Calu3 (cell line): ENCODE results near the gene NCS1. TPM values are rescaled to one million over a fixed set of nuclear protein-coding genes. Genes with fewer than 3 reads are reported as not detected.

Experiments used
- BruUV-seq: library from RNA; stranded (reverse); fragments of 400-500 nt; replicated peaks from 2 replicates; lab custom pipeline; 2021; lab: Mats Ljungman, UMichigan
- CTCF ChIA-PET: fragments of 300-600 bp; sonication (Branson Sonifier 250); formaldehyde crosslinking; loops from one replicate; lab custom pipeline; 2022; ENCODE audit warnings: antibody characterized with exemption; lab: Charles Lee
- DNase-seq: peaks from one replicate; pipeline ENCODE4 v3.0.0; 2022
- H3K27ac Mint-ChIP-seq: one replicate; pipeline ENCODE4 v1.8.0; 2022; ENCODE audit warnings: mixed read lengths; ENCODE audit not compliant: unreplicated experiment
- H3K27me3 Mint-ChIP-seq: one replicate; pipeline ENCODE4 v1.8.0; 2022; ENCODE audit warnings: mixed read lengths; ENCODE audit not compliant: unreplicated experiment
- H3K36me3 Mint-ChIP-seq: one replicate; pipeline ENCODE4 v1.8.0; 2022; ENCODE audit warnings: mild to moderate bottlenecking, moderate library complexity, mixed read lengths; ENCODE audit not compliant: insufficient read depth, unreplicated experiment
- H3K4me1 Mint-ChIP-seq: one replicate; pipeline ENCODE4 v1.8.0; 2022; ENCODE audit warnings: mild to moderate bottlenecking, low read depth, mixed read lengths; ENCODE audit not compliant: unreplicated experiment
- H3K4me3 Mint-ChIP-seq: one replicate; pipeline ENCODE4 v1.8.0; 2022; ENCODE audit warnings: mild to moderate bottlenecking, low read depth, moderate library complexity, mixed read lengths; ENCODE audit not compliant: unreplicated experiment
- H3K9me3 Mint-ChIP-seq: one replicate; pipeline ENCODE4 v1.8.0; 2022; ENCODE audit warnings: low read depth, mixed read lengths; ENCODE audit not compliant: unreplicated experiment
- CTCF ChIP-seq: fragments of 200-600 bp; IDR thresholded peaks from one replicate; pipeline ENCODE4 v1.8.0; 2022; ENCODE audit warnings: antibody characterized with exemption; ENCODE audit not compliant: unreplicated experiment
- intact Hi-C: fragments of 100-400 bp; cut with micrococcal nuclease; formaldehyde crosslinking; loops from one replicate; pipeline ENCODE4 v1.10.0; 2022; ENCODE audit not compliant: unreplicated experiment
- total RNA-seq: library from RNA; stranded (reverse); gene quantifications from 2 replicates; pipeline ENCODE4 v1.2.3, GENCODE V29; 2022

The NCS1 gene
- total RNA-seq, 1 experiment from 2014 or later: 16.1 TPM

DNA sequence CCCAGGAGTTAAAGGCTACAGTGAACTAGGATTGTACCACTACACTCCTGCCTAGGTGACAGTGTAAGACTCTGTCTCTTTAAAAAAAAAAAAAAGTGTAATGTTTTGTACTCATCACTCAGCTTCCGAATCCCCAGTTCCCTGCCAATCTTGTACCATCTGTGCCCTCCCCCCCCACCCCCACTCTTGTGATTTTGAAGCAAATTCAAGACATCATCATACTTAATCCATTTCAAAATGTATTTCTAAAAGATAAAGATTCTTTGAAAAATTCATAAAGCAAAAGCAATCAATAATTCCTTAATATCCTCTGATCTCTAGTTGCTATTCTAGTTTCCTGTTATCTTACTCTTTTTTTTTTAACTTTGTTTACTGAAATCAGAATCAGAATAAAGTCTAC lies 58.4 kb downstream of the NCS1 start:
- DNase-seq: no peak
- intact Hi-C loops: no loop called here
- CTCF ChIA-PET: no interaction called here
- no peak for TF ChIP-seq CTCF
- Mint-ChIP-seq H3K9me3 (no peaks in the 10 kb centered on the region), H3K27me3 (no peaks in the 10 kb centered on the region), H3K4me3 (no peak overlapping the region), H3K4me1 (no peaks in the 10 kb centered on the region), H3K36me3 (no peaks in the 10 kb centered on the region), H3K27ac (no peak overlapping the region)
- no TSS peak for BruUV-seq

DNA sequence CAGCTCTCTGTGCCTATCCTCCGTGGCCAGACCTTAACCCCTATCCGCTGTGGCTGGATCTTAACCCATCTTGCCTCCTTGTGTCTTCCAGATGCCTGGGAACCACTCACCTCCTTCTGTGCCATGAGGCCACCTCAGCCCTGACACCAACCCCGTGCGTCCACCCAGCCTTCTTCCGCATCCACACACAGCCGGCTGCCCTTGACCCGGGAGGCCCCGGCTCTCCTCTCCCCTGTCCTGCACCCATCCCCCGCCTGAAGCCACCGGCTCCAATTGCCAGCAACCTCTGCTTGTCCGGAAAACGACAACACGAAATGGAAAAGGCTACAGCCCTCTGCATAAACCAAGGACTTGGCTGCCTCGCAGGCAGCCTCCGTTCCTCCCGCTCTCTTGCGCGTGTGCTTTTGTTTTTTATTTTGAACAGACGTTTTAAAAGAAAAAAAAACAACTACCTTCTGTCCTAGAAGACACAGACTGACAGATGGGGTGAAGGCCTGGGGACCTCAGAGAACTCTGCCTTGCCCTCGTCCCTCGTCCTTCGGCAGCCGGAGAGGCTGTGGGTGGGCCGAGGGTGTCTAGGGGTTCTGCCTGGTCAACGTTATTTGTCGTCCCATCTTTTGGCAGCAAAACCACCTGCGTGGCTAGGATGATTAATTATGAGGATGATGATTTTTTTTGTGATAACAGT lies 60.8 kb downstream of the NCS1 start:
- Mint-ChIP-seq H3K9me3 (no peaks in the 10 kb centered on the region), H3K4me1 (no peaks in the 10 kb centered on the region), H3K27me3 (no peaks in the 10 kb centered on the region), H3K36me3 (no peaks in the 10 kb centered on the region), H3K4me3 (no peak overlapping the region), H3K27ac (no peak overlapping the region)
- DNase-seq: no peak
- no peak for TF ChIP-seq CTCF
- no TSS peak for BruUV-seq
- intact Hi-C loops: no loop called here
- CTCF ChIA-PET: no interaction called here

DNA sequence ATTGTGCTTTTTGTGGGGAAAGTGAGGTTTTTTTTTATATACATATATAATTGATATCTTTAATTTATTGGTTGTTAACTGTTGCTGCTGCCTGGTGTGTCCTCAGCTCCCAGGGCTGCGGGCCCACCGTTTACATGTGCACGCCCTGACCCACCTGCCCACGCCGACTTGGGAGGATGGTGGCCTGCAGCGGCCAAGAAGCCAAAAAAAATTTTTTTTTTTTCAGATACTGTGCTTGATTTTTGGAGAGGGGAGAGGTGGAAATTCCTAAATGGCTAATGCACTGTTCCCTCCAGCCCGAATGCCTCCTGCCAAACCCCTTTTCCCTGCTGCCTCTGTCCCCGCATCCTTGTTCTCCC lies 61.4 kb downstream of the NCS1 start:
- intact Hi-C loops: no loop called here
- CTCF ChIA-PET: no interaction called here
- no peaks in the 10 kb centered on the region for H3K9me3 Mint-ChIP-seq
- H3K4me1 Mint-ChIP-seq: no peaks in the 10 kb centered on the region
- no peak for DNase-seq
- H3K27ac Mint-ChIP-seq: no peak overlapping the region
- no peak overlapping the region for H3K4me3 Mint-ChIP-seq
- TF ChIP-seq CTCF: no peak
- no peaks in the 10 kb centered on the region for H3K36me3 Mint-ChIP-seq
- H3K27me3 Mint-ChIP-seq: no peaks in the 10 kb centered on the region
- no TSS peak for BruUV-seq

GRCh38 chr9:130234340-130235260 lies 62.4 kb downstream of the NCS1 start:
- Mint-ChIP-seq H3K4me1 (no peaks in the 10 kb centered on the region), H3K9me3 (no peaks in the 10 kb centered on the region), H3K27ac (no peak overlapping the region), H3K4me3 (no peak overlapping the region), H3K36me3 (no peaks in the 10 kb centered on the region), H3K27me3 (no peaks in the 10 kb centered on the region)
- no TSS peak for BruUV-seq
- CTCF ChIA-PET: no interaction called here
- TF ChIP-seq CTCF: no peak
- no peak for DNase-seq
- intact Hi-C loops: no loop called here
